ENCODE measurements around the gene POP4. TPM values are rescaled to one million over a fixed set of nuclear protein-coding genes. Genes with fewer than 3 reads are reported as not detected.

Gene POP4
- total and polyA plus RNA-seq, 9 of the 15 experiments (the other 6 are each of a cell fraction or from before 2014, with no cell fraction given): 42.1 to 128 (median 99.0) TPM

DNA sequence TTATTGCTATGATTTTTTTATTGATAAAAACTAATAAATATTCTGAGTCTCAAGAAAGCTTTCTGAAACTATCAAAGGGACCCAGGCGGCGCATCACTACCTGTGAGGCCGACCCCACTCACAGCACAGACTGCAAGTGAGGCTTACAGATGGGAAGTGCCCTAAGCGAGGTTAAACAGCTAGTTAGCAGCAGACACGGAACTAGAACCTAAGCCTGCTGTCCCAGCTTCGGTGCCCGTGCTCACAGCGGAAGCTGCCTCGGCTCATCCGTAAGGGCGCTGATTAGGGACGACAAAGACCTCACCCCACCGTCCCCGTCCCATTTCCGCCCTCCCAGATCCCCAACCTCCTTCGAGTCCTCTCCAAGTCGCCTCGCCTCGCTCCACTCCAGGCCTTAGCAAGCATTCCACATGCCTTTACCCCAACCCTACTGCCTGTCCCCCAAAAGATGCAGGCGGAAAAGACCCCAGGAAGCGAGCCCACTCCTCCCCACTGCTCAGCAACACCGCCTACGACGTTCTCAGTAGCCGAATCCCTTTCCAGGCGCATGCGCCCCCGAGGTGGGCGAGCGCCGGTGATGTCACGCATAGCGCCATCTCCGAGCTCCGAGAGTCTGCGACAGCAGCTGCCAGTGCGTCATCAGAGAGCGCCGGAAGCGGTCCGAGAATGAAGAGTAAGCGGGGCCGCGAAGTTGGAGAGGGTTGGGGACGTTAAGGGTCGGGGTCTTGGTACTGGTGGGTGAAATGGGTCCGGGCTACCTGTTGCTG lies at the start of gene POP4 (continued):
- TF ChIP-seq, protein P1, sequence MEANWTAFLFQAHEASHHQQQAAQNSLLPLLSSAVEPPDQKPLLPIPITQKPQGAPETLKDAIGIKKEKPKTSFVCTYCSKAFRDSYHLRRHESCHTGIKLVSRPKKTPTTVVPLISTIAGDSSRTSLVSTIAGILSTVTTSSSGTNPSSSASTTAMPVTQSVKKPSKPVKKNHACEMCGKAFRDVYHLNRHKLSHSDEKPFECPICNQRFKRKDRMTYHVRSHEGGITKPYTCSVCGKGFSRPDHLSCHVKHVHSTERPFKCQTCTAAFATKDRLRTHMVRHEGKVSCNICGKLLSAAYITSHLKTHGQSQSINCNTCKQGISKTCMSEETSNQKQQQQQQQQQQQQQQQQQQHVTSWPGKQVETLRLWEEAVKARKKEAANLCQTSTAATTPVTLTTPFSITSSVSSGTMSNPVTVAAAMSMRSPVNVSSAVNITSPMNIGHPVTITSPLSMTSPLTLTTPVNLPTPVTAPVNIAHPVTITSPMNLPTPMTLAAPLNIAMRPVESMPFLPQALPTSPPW (CRISPR knock-in tag; IDR thresholded peaks at IDR 0.05): peak; percentile 65
- TF ChIP-seq KDM4B (IDR thresholded peaks at IDR 0.05; ENCODE audit: borderline replicate concordance in 2 of 2, low read depth in 1 of 2) (peak in 1 of 2 experiments; percentile 72; a peak in 1 of 4 replicates), EP400 (IDR thresholded peaks at IDR 0.05) (peak; percentile 88), ZFX (CRISPR knock-in tag; IDR thresholded peaks at IDR 0.05) (peak; percentile 84), SMC3 (conservative IDR thresholded peaks at IDR 0.05; ENCODE audit: insufficient read depth, low read depth, low read length) (no peak), BHLHE40 (IDR thresholded peaks at IDR 0.05; ENCODE audit: low read length) (no peak; the same call in 1 of the 2 replicates), ETV5 (CRISPR knock-in tag; IDR thresholded peaks at IDR 0.05; ENCODE audit: low read depth) (peak; percentile 71), CBFB (CRISPR knock-in tag; IDR thresholded peaks at IDR 0.05) (no peak), ZNF445 (CRISPR knock-in tag; IDR thresholded peaks at IDR 0.05; ENCODE audit: low read depth) (no peak), TAF7 (tag; IDR thresholded peaks at IDR 0.05) (peak; percentile 91), KDM5B (IDR thresholded peaks at IDR 0.05; ENCODE audit: insufficient replicate concordance, low read depth, low read length) (peak; percentile 87), EGR1 (conservative IDR thresholded peaks at IDR 0.05) (peak; percentile 89), SUPT5H (IDR thresholded peaks at IDR 0.05) (peak; percentile 99), ZNF561 (CRISPR knock-in tag; conservative IDR thresholded peaks at IDR 0.05) (no peak), ZBTB1 (CRISPR knock-in tag; IDR thresholded peaks at IDR 0.05; ENCODE audit: borderline replicate concordance, low read depth) (0 out of 2 replicates have a peak, but pooled peaks have one; percentile 53)
- TF ChIP-seq, protein P2, sequence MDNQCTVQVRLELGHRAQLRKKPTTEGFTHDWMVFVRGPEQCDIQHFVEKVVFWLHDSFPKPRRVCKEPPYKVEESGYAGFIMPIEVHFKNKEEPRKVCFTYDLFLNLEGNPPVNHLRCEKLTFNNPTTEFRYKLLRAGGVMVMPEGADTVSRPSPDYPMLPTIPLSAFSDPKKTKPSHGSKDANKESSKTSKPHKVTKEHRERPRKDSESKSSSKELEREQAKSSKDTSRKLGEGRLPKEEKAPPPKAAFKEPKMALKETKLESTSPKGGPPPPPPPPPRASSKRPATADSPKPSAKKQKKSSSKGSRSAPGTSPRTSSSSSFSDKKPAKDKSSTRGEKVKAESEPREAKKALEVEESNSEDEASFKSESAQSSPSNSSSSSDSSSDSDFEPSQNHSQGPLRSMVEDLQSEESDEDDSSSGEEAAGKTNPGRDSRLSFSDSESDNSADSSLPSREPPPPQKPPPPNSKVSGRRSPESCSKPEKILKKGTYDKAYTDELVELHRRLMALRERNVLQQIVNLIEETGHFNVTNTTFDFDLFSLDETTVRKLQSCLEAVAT (IDR thresholded peaks at IDR 0.05): peak in 1 of 2 experiments; percentile 97; a peak in 3 of 4 replicates
- TF ChIP-seq, protein P3, sequence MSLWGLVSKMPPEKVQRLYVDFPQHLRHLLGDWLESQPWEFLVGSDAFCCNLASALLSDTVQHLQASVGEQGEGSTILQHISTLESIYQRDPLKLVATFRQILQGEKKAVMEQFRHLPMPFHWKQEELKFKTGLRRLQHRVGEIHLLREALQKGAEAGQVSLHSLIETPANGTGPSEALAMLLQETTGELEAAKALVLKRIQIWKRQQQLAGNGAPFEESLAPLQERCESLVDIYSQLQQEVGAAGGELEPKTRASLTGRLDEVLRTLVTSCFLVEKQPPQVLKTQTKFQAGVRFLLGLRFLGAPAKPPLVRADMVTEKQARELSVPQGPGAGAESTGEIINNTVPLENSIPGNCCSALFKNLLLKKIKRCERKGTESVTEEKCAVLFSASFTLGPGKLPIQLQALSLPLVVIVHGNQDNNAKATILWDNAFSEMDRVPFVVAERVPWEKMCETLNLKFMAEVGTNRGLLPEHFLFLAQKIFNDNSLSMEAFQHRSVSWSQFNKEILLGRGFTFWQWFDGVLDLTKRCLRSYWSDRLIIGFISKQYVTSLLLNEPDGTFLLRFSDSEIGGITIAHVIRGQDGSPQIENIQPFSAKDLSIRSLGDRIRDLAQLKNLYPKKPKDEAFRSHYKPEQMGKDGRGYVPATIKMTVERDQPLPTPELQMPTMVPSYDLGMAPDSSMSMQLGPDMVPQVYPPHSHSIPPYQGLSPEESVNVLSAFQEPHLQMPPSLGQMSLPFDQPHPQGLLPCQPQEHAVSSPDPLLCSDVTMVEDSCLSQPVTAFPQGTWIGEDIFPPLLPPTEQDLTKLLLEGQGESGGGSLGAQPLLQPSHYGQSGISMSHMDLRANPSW (CRISPR knock-in tag; IDR thresholded peaks at IDR 0.05): peak; percentile 55; the same call in 1 of the 2 replicates
- TF ChIP-seq, protein P4, sequence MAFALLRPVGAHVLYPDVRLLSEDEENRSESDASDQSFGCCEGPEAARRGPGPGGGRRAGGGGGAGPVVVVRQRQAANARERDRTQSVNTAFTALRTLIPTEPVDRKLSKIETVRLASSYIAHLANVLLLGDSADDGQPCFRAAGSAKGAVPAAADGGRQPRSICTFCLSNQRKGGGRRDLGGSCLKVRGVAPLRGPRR (CRISPR knock-in tag; IDR thresholded peaks at IDR 0.05): no peak
- TF ChIP-seq, protein P5, sequence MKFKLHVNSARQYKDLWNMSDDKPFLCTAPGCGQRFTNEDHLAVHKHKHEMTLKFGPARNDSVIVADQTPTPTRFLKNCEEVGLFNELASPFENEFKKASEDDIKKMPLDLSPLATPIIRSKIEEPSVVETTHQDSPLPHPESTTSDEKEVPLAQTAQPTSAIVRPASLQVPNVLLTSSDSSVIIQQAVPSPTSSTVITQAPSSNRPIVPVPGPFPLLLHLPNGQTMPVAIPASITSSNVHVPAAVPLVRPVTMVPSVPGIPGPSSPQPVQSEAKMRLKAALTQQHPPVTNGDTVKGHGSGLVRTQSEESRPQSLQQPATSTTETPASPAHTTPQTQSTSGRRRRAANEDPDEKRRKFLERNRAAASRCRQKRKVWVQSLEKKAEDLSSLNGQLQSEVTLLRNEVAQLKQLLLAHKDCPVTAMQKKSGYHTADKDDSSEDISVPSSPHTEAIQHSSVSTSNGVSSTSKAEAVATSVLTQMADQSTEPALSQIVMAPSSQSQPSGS (CRISPR knock-in tag; IDR thresholded peaks at IDR 0.05): peak; percentile 66; the same call in 1 of the 2 replicates

Measured in K562 (cell line).